OCI-LY7 (cell line): ENCODE measurements around the gene UGDH. TPM values are rescaled to one million over a fixed set of nuclear protein-coding genes. Genes with fewer than 3 reads are reported as not detected.
"Not testable (repeated sequence)": the region's sequence is repeated elsewhere in the genome, so short reads cannot be mapped to it uniquely, and the experiment has no call there.

ENCODE experiments used
- BruUV-seq: library from RNA; stranded (reverse); fragments of 400-500 nt; replicated peaks from 2 replicates; lab custom pipeline; 2021; lab: Mats Ljungman, UMichigan
- CTCF ChIA-PET: fragments of 300-600 bp; sonication (Branson Sonifier 250); formaldehyde crosslinking; loops from one replicate; lab custom pipeline; 2022; ENCODE audit warnings: antibody characterized with exemption; ENCODE audit not compliant: unreplicated experiment; lab: Charles Lee
- POLR2A ChIA-PET: fragments of 300-600 bp; sonication (Branson Sonifier 250); formaldehyde crosslinking; loops from one replicate; lab custom pipeline; 2022; ENCODE audit warnings: antibody characterized with exemption; lab: Charles Lee
- DNase-seq: peaks from one replicate; pipeline ENCODE4 v3.0.0-alpha.2; 2015; ENCODE audit warnings: low spot score
- H2AFZ ChIP-seq: fragments of 200-600 bp; sonication (generic), shearing (Covaris generic); 2 replicates; pipeline ENCODE4 v1.6.1; 2014; ENCODE audit warnings: mild to moderate bottlenecking, antibody characterized with exemption, low read length, moderate library complexity
- H3K27ac ChIP-seq: fragments of 200-600 bp; sonication (generic); 2 replicates; pipeline ENCODE4 v1.5.1; 2014; ENCODE audit warnings: mixed run types, low read depth, mild to moderate bottlenecking, moderate library complexity, low read length, inconsistent platforms; ENCODE audit not compliant: poor library complexity, severe bottlenecking
- H3K36me3 ChIP-seq: fragments of 200-600 bp; sonication (generic); 2 replicates; pipeline ENCODE4 v1.6.1; 2014; ENCODE audit warnings: mild to moderate bottlenecking, antibody characterized with exemption, low read length, moderate library complexity, mixed read lengths; ENCODE audit not compliant: insufficient read depth
- H3K4me1 ChIP-seq: fragments of 200-600 bp; sonication (generic); 2 replicates; pipeline ENCODE4 v1.5.1; 2014; ENCODE audit warnings: mild to moderate bottlenecking, low read length; ENCODE audit not compliant: insufficient read depth, poor library complexity, severe bottlenecking
- H3K4me2 ChIP-seq: fragments of 200-600 bp; sonication (generic); 2 replicates; pipeline ENCODE4 v1.6.1; 2014; ENCODE audit warnings: mild to moderate bottlenecking, low read length
- H3K4me3 ChIP-seq: fragments of 200-600 bp; sonication (generic); 2 replicates; pipeline ENCODE4 v1.5.1; 2014; ENCODE audit warnings: mild to moderate bottlenecking, low read depth, low read length; ENCODE audit not compliant: poor library complexity, severe bottlenecking
- H3K79me2 ChIP-seq: fragments of 200-600 bp; sonication (generic); 2 replicates; pipeline ENCODE4 v1.6.1; 2016; ENCODE audit warnings: low read depth, mild to moderate bottlenecking, low read length, moderate library complexity, mixed read lengths; ENCODE audit not compliant: insufficient read depth
- H3K9me2 ChIP-seq: fragments of 200-600 bp; sonication (generic); 2 replicates; pipeline ENCODE4 v1.6.1; 2016; ENCODE audit warnings: mild to moderate bottlenecking, low read length, mixed read lengths; ENCODE audit not compliant: insufficient read depth
- H3K9me3 ChIP-seq: fragments of 200-600 bp; sonication (generic); 2 replicates; pipeline ENCODE4 v1.6.1; 2014; ENCODE audit warnings: mild to moderate bottlenecking, mixed run types, low read length, mixed read lengths
- H4K20me1 ChIP-seq: fragments of 200-600 bp; sonication (generic); 2 replicates; pipeline ENCODE4 v1.6.1; 2014; ENCODE audit warnings: mild to moderate bottlenecking, antibody characterized with exemption, low read length, moderate library complexity, mixed read lengths; ENCODE audit not compliant: insufficient read depth
- EZH2phosphoT487 ChIP-seq: fragments of 200-600 bp; sonication (generic); IDR thresholded peaks from 2 replicates; pipeline ENCODE4 v1.6.1; 2018; ENCODE audit warnings: low read depth, borderline replicate concordance, mild to moderate bottlenecking, mixed run types, antibody characterized with exemption, low read length, moderate library complexity, mixed read lengths
- intact Hi-C: fragments of 100-400 bp; cut with micrococcal nuclease; formaldehyde crosslinking; loops from one replicate; pipeline ENCODE4 v1.10.0; 2022; ENCODE audit not compliant: unreplicated experiment
- total RNA-seq, 2 experiments: library from RNA; depleted of rRNA in 1 of 2; stranded (reverse); fragments of >200 nt in 1 of 2; shearing (Covaris generic) in 1 of 2; gene quantifications; 2 replicates each; pipeline ENCODE4 v1.2.3, GENCODE V29; 2014 to 2022
- TF ChIP-seq, protein P1 (sequence below): fragments of 200-600 bp; sonication (generic); conservative IDR thresholded peaks from 2 replicates; pipeline ENCODE4 v1.5.1; 2014; ENCODE audit warnings: mild to moderate bottlenecking, antibody characterized with exemption, low read length, moderate library complexity, mixed read lengths

UGDH gene
- total RNA-seq, 2 experiments from 2014 or later: 8.1 to 33.6 TPM

DNA sequence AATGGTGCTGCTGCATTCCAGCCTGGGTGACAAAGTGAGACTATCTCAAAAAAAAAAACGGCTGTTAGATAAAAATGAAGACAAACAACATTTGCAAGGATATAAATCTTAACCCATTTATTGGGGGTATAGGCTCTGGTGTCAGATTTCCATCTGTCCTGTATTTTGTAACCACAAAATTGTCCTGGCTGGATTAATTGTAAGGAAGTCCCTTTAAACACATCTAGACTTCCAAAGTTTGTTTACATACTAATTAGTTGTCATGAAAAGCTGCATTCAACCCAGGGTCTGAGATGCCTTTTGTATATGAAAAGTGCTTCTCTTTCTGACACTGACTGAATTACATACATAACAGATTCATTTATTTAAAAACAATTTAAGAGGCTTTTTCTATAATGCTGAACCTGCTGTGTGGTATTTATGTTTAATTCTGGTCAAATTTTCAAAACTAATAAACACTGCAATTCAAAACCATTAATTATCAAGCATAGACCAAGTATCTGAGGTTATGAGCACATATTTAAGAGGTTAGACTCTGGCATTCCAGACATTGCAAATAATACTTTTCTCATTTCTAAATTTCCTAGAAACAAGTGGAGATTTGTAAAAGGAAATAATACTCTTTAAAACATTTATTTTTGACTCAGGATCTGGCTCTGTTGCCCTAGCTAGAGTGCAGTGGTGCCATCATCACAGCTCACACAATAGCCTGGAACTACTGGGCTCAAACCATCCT, 17.5 kb upstream of the UGDH start:
- no peaks in the 10 kb centered on the region for H3K4me1 ChIP-seq
- BruUV-seq: no TSS peak
- TF ChIP-seq EZH2phosphoT487: no peak
- TF ChIP-seq, protein P1, sequence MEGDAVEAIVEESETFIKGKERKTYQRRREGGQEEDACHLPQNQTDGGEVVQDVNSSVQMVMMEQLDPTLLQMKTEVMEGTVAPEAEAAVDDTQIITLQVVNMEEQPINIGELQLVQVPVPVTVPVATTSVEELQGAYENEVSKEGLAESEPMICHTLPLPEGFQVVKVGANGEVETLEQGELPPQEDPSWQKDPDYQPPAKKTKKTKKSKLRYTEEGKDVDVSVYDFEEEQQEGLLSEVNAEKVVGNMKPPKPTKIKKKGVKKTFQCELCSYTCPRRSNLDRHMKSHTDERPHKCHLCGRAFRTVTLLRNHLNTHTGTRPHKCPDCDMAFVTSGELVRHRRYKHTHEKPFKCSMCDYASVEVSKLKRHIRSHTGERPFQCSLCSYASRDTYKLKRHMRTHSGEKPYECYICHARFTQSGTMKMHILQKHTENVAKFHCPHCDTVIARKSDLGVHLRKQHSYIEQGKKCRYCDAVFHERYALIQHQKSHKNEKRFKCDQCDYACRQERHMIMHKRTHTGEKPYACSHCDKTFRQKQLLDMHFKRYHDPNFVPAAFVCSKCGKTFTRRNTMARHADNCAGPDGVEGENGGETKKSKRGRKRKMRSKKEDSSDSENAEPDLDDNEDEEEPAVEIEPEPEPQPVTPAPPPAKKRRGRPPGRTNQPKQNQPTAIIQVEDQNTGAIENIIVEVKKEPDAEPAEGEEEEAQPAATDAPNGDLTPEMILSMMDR: no peak
- POLR2A ChIA-PET: interaction anchor here (0.6 kb wide), 1 partner anchor 42 kb away, joined by 5 read pairs; no protein-coding TSS in a partner anchor
- H3K4me3 ChIP-seq: no peak overlapping the region
- no peak overlapping the region for H2AFZ ChIP-seq
- no peaks in the 10 kb centered on the region for H3K79me2 ChIP-seq
- CTCF ChIA-PET: no interaction called here
- DNase-seq: no peak
- H3K9me2 ChIP-seq: no peaks in the 10 kb centered on the region
- no peaks in the 10 kb centered on the region for H3K9me3 ChIP-seq
- no peaks in the 10 kb centered on the region for H3K36me3 ChIP-seq
- H3K4me2 ChIP-seq: no peak overlapping the region
- H4K20me1 ChIP-seq: no peaks in the 10 kb centered on the region
- H3K27ac ChIP-seq: no peak overlapping the region
- intact Hi-C loops: no loop called here

DNA sequence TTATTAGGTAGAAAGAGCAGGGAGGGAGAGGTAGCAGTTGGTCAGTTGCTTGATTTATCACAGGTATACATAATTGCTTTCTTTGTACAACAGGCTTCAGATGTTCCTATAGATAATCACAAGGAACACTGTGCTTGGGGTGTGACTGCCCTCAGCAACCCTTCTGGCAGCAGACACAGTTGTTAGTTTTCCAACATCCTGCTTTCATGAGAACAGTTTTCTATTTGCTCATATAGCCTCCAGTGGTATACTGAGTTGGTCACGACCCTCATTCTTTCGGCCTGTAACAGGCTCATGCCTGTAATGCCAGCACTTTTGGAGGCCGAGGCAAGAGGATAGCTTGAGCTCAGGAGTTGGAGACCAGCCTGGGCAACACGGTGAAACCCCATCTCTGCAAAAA, 16.8 kb upstream of the UGDH start:
- not testable (repeated sequence) for H3K36me3 ChIP-seq

DNA sequence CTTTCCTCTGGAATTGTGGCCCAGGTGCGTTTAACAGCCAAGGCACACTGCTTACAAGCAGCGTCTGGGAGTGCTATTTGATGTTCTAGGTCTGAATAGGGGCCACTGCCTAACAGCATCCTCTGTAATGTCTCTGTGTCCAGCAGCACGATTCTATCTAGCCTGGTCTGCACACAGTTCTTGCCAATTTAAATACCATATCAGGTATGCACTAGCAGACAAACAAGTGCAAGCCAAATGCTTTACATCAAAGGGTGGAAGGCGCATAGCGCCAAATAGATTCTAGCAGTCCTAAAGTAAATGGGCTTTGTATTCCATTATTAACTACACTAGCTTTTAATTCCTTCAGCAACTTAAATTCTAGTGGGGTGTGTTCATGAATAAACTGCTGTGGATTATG, 15.8 kb upstream of the UGDH start:
- H3K9me3 ChIP-seq: no peaks in the 10 kb centered on the region
- intact Hi-C loops: no loop called here
- POLR2A ChIA-PET: interaction anchor here (0.6 kb wide), 2 partner anchors 132 to 261 kb away, joined by 3 to 4 read pairs; no protein-coding TSS in a partner anchor
- CTCF ChIA-PET: no interaction called here
- no peaks in the 10 kb centered on the region for H3K4me1 ChIP-seq
- no peak overlapping the region for H2AFZ ChIP-seq
- DNase-seq: no peak
- no peaks in the 10 kb centered on the region for H3K79me2 ChIP-seq
- no peaks in the 10 kb centered on the region for H3K36me3 ChIP-seq
- no peak overlapping the region for H3K4me3 ChIP-seq
- TF ChIP-seq EZH2phosphoT487: no peak
- TF ChIP-seq, protein P1: no peak
- no peak overlapping the region for H3K27ac ChIP-seq
- H3K9me2 ChIP-seq: no peaks in the 10 kb centered on the region
- H3K4me2 ChIP-seq: no peak overlapping the region
- no peaks in the 10 kb centered on the region for H4K20me1 ChIP-seq
- no TSS peak for BruUV-seq

More for the DNA sequence above, 16.8 kb upstream of the UGDH start:
- H3K4me3 ChIP-seq, DNase-seq, H2AFZ ChIP-seq, H3K27ac ChIP-seq, BruUV-seq, H3K4me2 ChIP-seq, H3K9me2 ChIP-seq, H3K9me3 ChIP-seq, H3K4me1 ChIP-seq, H4K20me1 ChIP-seq, H3K79me2 ChIP-seq, intact Hi-C loops, CTCF ChIA-PET: not testable (repeated sequence)
- POLR2A ChIA-PET: interaction anchor here (0.6 kb wide), 1 partner anchor 43 kb away, joined by 5 read pairs; no protein-coding TSS in a partner anchor
